Tongue (tissue), 2 donors: ENCODE measurements around the gene SPRED1. TPM values are rescaled to one million over a fixed set of nuclear protein-coding genes. Genes with fewer than 3 reads are reported as not detected.
"Not testable (repeated sequence)": the region's sequence is repeated elsewhere in the genome, so short reads cannot be mapped to it uniquely, and the experiment has no call there.

Experiments
- DNase-seq: peaks from one replicate; pipeline ENCODE4 v3.0.0-alpha.2; 2015
- total RNA-seq: library from RNA; depleted of rRNA; stranded (reverse); fragments of >200 nt; gene quantifications from one replicate; pipeline ENCODE4 v1.2.3, GENCODE V29; 2014

SPRED1 gene
- total RNA-seq, 1 donor from 2014 or later, result 64.1 TPM

DNA sequence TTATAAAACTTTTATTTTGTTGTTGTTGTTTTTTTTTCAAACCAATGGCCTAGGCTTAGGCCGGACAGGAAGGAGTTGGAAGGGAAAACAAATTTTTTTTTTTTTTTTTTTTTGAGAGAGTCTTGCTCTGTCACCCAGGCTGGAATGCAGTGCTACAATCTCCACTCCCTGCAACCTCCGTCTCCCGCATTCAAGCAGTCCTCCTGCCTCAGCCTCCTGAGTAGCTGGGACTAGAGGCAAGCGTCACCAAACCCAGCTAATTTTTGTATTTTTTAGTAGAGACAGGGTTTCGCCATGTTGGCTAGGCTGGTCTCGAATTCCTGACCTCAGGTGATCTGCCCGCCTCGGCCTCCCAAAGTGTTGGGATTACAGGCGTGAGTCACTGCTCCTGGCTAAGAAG, 15.6 kb upstream of the SPRED1 start:
- not testable (repeated sequence) for DNase-seq

DNA sequence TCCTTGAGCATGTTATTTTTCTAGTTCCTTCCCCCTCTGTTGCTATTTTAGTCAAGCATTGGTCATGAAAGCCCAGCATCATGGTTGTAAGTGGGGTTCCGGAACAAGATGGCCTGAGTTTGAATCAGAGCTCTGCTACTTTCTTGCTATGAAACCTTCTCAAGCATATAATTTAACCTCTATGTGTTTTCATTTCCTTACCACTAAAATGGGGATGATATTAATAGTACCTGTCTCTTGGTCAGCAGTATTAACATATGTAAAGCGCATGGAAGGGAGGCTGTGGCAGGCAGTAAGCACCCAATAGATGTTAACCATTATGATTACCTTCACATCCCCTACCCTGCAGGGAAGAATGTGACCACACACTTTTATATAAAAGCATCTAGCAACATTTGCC, 14.3 kb upstream of the SPRED1 start:
- DNase-seq, result no peak

- no peak for DNase-seq
Measured at GRCh38 chr15:38242055-38242454, 10.6 kb upstream of the SPRED1 start.

GRCh38 chr15:38243278-38244055, 9.2 kb upstream of the SPRED1 start:
- DNase-seq, result no peak

DNA sequence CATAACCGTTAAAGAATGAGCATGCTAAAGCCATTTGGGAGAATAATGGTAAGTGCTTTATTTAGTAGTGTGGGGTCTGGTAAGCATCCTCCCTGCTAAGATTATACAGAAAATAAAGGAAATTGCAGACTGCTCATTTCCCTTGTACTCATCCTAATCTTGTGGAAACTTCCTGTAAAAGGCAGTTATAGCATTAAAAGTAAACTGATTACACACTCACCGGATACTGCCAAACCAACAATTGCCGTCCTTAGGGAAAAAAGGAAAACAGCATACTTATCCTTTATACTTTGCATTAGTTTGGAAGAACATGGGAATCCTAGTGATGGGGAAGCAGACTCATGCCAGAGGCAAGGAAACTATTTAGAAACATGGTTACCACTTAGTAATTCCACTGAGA, 5.3 kb upstream of the SPRED1 start:
- DNase-seq, result no peak

DNA sequence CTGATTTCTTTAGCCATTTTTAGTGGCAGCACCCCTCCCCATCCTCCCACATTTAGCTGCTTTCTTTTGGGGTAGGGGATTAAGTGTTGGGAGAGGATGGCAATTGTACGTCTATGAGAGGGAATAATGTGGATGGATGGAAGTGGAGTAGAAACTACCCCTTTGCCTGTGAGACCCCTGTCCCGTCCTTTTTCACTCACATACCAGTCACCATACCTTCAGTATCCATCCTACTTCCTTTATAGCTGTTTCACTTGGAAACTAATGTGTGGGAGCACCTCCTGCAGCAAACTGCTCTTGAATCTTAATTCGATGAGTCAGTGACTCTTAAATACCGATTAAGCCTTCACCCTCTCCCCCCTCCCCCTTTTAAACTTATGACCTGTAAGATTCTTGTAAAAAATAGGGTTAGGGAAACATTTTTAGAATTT, 730 bp downstream of the SPRED1 start:
- peak; percentile 71 for DNase-seq

GRCh38 chr15:38254051-38254883, 1.6 kb downstream of the SPRED1 start:
- DNase-seq, result peak; percentile 83

DNA sequence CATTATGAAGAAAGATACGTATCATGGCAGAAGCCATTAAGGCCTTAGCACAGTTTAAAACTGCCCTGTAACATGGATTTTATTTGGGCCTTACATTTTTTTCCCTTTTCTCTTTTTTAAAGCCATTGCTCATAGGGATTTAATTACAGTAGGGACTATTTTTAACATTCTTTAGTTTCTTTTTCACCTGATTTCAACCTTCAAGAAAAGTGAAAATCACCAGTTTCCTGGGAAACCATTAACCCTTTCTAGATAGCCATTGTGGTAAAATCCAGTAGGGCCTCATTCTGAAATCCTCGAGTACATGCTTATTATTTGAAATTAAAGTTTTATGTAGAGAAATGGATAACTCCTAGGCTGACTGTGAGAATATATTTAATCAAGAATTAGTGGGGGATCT, 3.1 kb downstream of the SPRED1 start:
- DNase-seq, result no peak

DNA sequence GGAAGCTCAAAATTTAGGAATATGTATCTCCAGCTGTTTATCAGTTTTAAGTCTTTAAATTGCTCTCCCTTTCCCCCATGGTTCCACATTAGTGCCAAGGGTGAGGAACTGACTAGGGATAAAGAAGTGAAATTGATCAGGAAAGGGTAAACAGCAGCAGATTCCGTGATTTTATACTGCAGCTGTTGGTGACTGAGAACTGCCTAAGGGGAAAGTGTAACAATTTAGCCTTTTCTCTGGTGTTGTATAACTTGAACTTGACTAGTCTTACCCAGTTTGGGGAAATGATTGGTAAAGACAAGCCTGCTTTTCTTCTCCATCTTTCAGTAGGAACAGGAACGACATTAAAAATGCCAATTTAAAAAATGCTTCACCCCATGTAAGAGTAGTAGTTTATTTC, 5.0 kb downstream of the SPRED1 start:
- no peak for DNase-seq

DNA sequence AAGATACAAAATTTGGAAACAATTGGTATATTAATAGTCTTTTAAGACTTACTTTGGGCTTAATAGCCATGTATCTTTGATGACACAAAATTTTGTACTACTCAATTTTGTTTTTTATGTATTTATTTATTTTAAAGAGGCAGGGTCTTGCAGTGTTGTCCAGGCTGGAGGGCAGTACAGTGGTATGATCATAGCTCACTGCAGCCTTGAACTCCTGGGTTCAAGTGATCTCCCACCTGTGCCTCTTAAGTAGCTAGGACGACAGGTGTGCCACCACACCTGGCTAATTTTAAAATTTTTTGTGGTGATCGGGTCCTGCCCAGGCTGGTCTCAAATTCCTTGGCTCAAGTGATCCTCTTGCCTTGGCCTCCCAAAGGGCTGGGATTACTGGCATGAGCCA, 6.5 kb downstream of the SPRED1 start:
- DNase-seq, result no peak

- no peak for DNase-seq
Measured at GRCh38 chr15:38260077-38260476, 7.4 kb downstream of the SPRED1 start.

DNA sequence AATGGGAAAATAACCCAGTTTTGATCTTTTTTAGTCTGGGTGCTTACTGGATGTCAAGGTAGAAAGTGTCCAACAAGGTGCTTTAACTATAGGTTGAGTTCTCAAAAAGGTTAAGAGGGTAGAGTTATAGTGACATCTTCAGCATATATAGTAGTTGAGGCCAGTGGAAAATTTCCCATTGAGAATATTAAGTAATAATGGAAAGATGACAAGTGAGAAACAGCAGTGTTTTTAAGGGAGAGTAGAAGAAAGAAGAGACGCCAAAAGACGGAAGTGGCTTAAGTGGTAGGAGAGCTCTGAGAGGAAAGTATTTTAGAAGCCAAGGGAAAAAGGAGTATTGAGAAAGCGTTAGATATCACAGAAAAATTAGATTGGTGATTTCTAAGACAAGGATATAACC, 10.6 kb downstream of the SPRED1 start:
- DNase-seq, result no peak

- DNase-seq, result no peak
Measured at GRCh38 chr15:38263996-38264395, 11.4 kb downstream of the SPRED1 start.

GRCh38 chr15:38266247-38266986, 13.8 kb downstream of the SPRED1 start:
- DNase-seq, result no peak

DNA sequence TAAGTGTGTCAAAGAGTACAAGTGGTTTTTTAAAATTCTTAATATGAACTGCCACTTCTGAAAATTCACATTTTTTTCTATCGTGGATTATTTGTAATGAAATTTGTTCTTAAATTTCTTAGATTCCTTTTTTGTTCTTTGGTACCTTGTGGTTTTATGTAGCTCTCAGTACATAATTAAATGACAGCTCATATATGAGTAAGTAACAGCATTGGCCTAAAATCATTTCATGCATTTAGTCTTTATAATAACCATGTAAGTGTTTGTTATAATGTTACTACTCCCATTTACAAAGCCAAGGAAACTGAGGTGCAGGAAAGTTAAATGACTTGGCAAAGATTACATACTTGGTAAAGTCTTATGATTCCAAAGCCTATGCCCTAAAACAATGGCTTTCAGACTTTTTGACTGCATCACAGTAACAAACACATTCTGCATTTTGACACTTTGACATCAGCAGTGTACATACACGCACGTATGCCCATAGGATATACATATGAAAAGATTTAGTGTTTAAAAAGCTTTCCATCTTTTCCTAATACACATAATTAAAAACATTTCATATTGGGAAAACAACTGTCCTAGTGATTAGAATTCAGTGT, 14.9 kb downstream of the SPRED1 start:
- DNase-seq, result no peak

DNA sequence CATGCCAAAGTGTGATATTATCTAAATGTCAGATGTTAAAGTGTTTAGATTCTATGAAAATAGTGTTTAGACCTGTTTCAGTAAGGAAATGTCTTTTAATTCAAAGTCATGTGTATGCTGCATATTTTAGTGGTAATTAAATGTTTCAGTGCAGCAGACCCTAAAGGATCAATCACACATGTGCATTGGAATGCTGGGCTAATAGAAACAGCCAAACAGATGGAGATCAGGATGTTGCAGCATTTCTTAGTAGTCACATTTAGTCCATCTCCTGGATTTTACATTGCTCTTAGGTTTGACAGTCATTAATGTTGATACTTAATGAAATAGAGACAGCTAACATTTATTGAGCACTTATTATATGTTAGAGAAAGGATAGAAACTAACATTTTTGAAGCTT, 18.5 kb downstream of the SPRED1 start:
- no peak for DNase-seq

DNA sequence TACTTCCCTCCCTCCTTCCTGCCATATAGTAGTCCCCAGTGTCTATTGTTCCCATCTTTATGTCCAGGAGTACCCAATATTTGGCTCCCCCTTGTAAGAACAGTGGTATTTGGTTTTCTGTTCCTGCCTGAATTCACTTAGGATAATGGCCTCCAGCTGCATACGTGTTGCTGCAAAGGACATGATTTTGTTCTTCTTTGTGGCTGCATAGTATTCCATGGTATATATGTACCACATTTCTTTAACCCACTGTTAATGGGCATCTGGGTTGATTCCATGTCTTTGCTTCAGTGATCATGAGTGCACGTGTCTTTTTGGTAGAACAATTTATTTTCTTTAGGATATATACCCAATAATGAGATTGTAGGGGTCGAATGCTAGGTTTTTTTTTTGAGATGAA, 19.3 kb downstream of the SPRED1 start:
- no peak for DNase-seq

- not testable (repeated sequence) for DNase-seq
Measured at GRCh38 chr15:38272431-38272830, 19.8 kb downstream of the SPRED1 start.

- no peak for DNase-seq
Measured at GRCh38 chr15:38274135-38274534, 21.5 kb downstream of the SPRED1 start.

DNA sequence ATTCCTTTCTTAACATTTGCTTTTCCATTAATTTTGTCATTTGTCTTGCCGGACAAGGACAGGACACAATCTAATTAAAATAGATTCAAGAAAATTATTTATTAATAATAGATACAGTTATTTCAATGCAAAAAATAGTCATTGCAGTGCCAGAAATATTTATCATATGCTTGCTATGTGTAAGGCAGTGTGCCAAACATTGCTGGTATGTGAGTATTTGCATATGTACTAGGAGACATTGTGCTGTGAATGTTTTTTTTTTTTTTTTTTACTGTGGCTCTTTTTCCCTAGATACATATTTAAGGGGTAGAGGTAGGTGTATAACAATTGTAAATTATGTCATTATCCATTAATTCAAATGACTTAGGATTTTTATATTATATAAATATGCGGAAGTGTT, 23.3 kb downstream of the SPRED1 start:
- no peak for DNase-seq

DNA sequence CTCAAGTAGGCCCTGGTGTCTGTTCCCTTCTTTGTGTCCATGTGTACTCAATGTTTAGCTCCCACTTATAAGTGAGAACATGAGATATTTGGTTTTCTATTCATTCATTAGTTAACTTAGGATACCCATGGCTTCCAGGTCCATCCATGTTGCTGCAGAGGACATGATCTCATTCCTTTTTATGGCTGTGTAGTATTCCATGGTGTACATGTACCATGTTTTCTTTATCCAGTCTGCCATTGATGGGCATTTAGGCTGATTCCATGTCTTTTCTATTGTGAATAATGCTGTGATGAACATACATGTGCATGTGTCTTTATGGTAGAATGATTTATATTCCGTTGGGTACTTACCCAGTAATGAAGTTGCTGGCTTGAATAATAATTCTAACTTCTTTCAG, 24.6 kb downstream of the SPRED1 start:
- DNase-seq, result not testable (repeated sequence)

DNA sequence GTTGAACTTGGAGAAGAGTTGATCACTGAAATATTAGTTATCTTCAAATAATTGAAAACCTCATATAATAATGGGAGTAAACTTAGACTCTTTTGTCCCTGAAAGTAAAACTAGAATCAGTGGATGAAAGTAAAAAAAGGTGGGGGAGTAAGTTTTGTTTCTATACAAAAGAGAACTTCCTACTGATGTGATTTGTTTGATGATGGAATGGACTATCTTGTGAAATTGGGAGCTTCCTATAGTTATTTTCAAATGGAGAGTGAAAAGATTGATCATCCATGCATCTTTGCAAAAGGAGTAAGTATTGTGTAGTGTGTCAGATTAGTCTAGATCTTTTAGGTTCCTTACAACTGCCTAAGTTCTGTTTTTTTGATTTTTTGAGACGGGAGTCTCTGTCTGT, 28.4 kb downstream of the SPRED1 start:
- no peak for DNase-seq

DNA sequence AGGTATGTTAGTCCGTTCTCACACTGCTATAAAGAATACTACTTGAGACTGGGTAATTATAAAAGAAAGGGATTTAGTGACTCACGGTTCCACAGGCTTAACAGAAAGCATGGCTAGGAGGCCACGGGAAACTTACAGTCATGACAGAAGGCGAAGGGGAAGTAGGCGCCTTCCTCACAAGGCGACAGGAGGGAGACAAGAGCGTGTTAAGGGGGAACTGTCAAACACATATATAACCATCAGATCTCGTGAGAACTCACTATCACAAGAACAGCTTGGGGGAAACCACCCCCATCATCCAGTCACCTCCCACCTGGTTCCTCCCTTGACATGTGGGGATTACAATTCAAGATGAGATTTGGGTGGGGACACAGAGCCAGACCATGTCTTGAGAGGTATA, 30.4 kb downstream of the SPRED1 start:
- no peak for DNase-seq
